ENCODE data around the gene LRCOL1. TPM values are rescaled to one million over a fixed set of nuclear protein-coding genes. Genes with fewer than 3 reads are reported as not detected.

Gene LRCOL1
- total RNA-seq, 1 experiment from 2014 or later, result 1.1 TPM

- DNase-seq (ENCODE audit: low spot score), result no peak
Measured at GRCh38 chr12:132635076-132635955, 24.9 kb upstream of the LRCOL1 start.

GRCh38 chr12:132634411-132634990, 24.1 kb upstream of the LRCOL1 start:
- DNase-seq (ENCODE audit: low spot score), result no peak

GRCh38 chr12:132633901-132634300, 23.5 kb upstream of the LRCOL1 start:
- no peak for DNase-seq (ENCODE audit: low spot score)

- DNase-seq (ENCODE audit: low spot score), result no peak
Measured at GRCh38 chr12:132633398-132633797, 23.0 kb upstream of the LRCOL1 start.

- no peak for DNase-seq (ENCODE audit: low spot score)
Measured at GRCh38 chr12:132632521-132633228, 22.3 kb upstream of the LRCOL1 start.

GRCh38 chr12:132631666-132632065, 21.3 kb upstream of the LRCOL1 start:
- DNase-seq (ENCODE audit: low spot score), result no peak

- DNase-seq (ENCODE audit: low spot score), result no peak
Measured at GRCh38 chr12:132630672-132631071, 20.3 kb upstream of the LRCOL1 start.

- no peak for DNase-seq (ENCODE audit: low spot score)
Measured at GRCh38 chr12:132629330-132629729, 18.9 kb upstream of the LRCOL1 start.

- DNase-seq (ENCODE audit: low spot score), result no peak
Measured at GRCh38 chr12:132625731-132626430, 15.5 kb upstream of the LRCOL1 start.

GRCh38 chr12:132624910-132625630, 14.7 kb upstream of the LRCOL1 start:
- no peak for DNase-seq (ENCODE audit: low spot score)

GRCh38 chr12:132624186-132624855, 13.9 kb upstream of the LRCOL1 start:
- no peak for DNase-seq (ENCODE audit: low spot score)

- no peak for DNase-seq (ENCODE audit: low spot score)
Measured at GRCh38 chr12:132623072-132623869, 12.9 kb upstream of the LRCOL1 start.

GRCh38 chr12:132622437-132623071, 12.2 kb upstream of the LRCOL1 start:
- peak; percentile 67 for DNase-seq (ENCODE audit: low spot score)

GRCh38 chr12:132621657-132622435, 11.5 kb upstream of the LRCOL1 start:
- DNase-seq (ENCODE audit: low spot score), result no peak

GRCh38 chr12:132620899-132621656, 10.7 kb upstream of the LRCOL1 start:
- no peak for DNase-seq (ENCODE audit: low spot score)

- no peak for DNase-seq (ENCODE audit: low spot score)
Measured at GRCh38 chr12:132620113-132620898, 9.9 kb upstream of the LRCOL1 start.

Measured in A172 (cell line).